Astrocyte (in vitro differentiated cells and primary cell): ENCODE data around the gene ZNF586. TPM values are rescaled to one million over a fixed set of nuclear protein-coding genes. Genes with fewer than 3 reads are reported as not detected.
A peak's percentile ranks its signal among the peaks of the same experiment; 100 is the strongest.

Source experiments
- DNase-seq: peaks from one replicate; pipeline ENCODE4 v3.0.0-alpha.2; 2010; ENCODE audit warnings: low read depth
- FAIRE-seq: peaks from 2 replicates; lab custom pipeline; 2011; peaks lifted over from hg19 to GRCh38; lab: Jason Lieb, UNC
- H2AFZ ChIP-seq: 2 replicates; pipeline ENCODE4 v1.6.0; 2012; ENCODE audit warnings: low read depth, low read length, inconsistent platforms
- H3K27ac ChIP-seq: 2 replicates; pipeline ENCODE4 v1.5.1; 2011; ENCODE audit warnings: low read depth, low read length, inconsistent platforms
- H3K27me3 ChIP-seq: 2 replicates; pipeline ENCODE4 v1.6.0; 2011; ENCODE audit warnings: low read length, inconsistent platforms; ENCODE audit not compliant: insufficient read depth
- H3K36me3 ChIP-seq: 2 replicates; pipeline ENCODE4 v1.5.1; 2011; ENCODE audit warnings: low read length, inconsistent platforms; ENCODE audit not compliant: insufficient read depth
- H3K4me1 ChIP-seq: 2 replicates; pipeline ENCODE4 v1.5.1; 2011; ENCODE audit warnings: low read length, inconsistent platforms; ENCODE audit not compliant: insufficient read depth
- H3K4me2 ChIP-seq: 2 replicates; pipeline ENCODE4 v1.6.0; 2012; ENCODE audit warnings: low read length, inconsistent platforms
- H3K4me3 ChIP-seq: 2 replicates; pipeline ENCODE4 v1.5.1; 2011; ENCODE audit warnings: low read depth, mild to moderate bottlenecking, low read length, inconsistent platforms; ENCODE audit not compliant: insufficient read depth
- H3K79me2 ChIP-seq: 2 replicates; pipeline ENCODE4 v1.6.0; 2012; ENCODE audit warnings: mild to moderate bottlenecking, low read length, inconsistent platforms; ENCODE audit not compliant: insufficient read depth
- H3K9ac ChIP-seq: 2 replicates; pipeline ENCODE4 v1.6.0; 2012; ENCODE audit warnings: mild to moderate bottlenecking, low read length, inconsistent platforms
- H3K9me3 ChIP-seq: 2 replicates; pipeline ENCODE4 v1.5.1; 2012; ENCODE audit warnings: low read depth, mild to moderate bottlenecking, low read length, inconsistent platforms; ENCODE audit not compliant: insufficient read depth
- H4K20me1 ChIP-seq: 2 replicates; pipeline ENCODE4 v1.6.0; 2012; ENCODE audit warnings: low read length, inconsistent platforms; ENCODE audit not compliant: insufficient read depth
- H3K27ac Mint-ChIP-seq: one replicate; pipeline ENCODE4 v1.8.0; 2021; ENCODE audit warnings: mild to moderate bottlenecking, mixed read lengths; ENCODE audit not compliant: unreplicated experiment
- H3K27me3 Mint-ChIP-seq: one replicate; pipeline ENCODE4 v1.8.0; 2021; ENCODE audit warnings: low read depth, mixed read lengths; ENCODE audit not compliant: unreplicated experiment
- H3K36me3 Mint-ChIP-seq: one replicate; pipeline ENCODE4 v1.8.0; 2021; ENCODE audit warnings: low read depth, mixed read lengths; ENCODE audit not compliant: unreplicated experiment
- H3K4me1 Mint-ChIP-seq: one replicate; pipeline ENCODE4 v1.8.0; 2021; ENCODE audit warnings: low read depth, mixed read lengths; ENCODE audit not compliant: unreplicated experiment
- H3K4me3 Mint-ChIP-seq: one replicate; pipeline ENCODE4 v1.8.0; 2021; ENCODE audit warnings: mild to moderate bottlenecking, moderate library complexity, mixed read lengths; ENCODE audit not compliant: unreplicated experiment
- H3K9me3 Mint-ChIP-seq: one replicate; pipeline ENCODE4 v1.8.0; 2021; ENCODE audit warnings: mild to moderate bottlenecking, mixed read lengths; ENCODE audit not compliant: unreplicated experiment
- EZH2 ChIP-seq: IDR thresholded peaks from 2 replicates; pipeline ENCODE4 v1.6.1; 2012; ENCODE audit warnings: mild to moderate bottlenecking, low read length, inconsistent platforms; ENCODE audit not compliant: insufficient read depth
- total RNA-seq: library from RNA; stranded (reverse); gene quantifications from 2 replicates; pipeline ENCODE4 v1.2.1, GENCODE V29; 2021
- TF ChIP-seq, protein P1 (sequence below): IDR thresholded peaks from 2 replicates; pipeline ENCODE4 v1.5.1; 2011; ENCODE audit warnings: low read depth, mild to moderate bottlenecking, inconsistent platforms, low read length, moderate library complexity; ENCODE audit not compliant: insufficient read depth

ZNF586 gene
- total RNA-seq, 1 donor from 2014 or later: 11.5 TPM

DNA sequence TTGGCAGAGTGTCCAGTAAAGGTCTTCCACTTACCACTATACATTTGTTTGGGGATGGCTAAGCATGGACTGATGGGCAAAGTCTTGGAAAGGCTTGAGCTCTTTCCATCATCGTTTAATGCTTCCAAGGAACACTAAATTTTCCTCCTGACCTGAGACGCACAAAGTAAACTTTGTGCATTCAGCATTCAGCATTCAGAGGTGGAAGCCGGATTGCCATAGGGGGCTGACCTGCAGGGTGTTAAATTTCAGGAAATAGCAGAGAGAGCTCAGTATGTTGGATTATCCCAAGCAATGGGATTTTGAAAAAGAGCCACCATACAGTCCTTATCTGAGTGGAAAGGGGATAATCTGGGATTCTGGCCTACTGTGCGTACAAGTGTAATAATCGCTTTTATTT, 31.2 kb downstream of the ZNF586 start:
- Histone ChIP-seq H3K9ac (no peak overlapping the region), H3K4me2 (no peak overlapping the region), H3K4me1 (peaks cover 11% of the 10 kb centered on the region), H3K4me3 (no peak overlapping the region), H3K27me3 (no peaks in the 10 kb centered on the region), H3K9me3 (no peaks in the 10 kb centered on the region), H3K27ac (no peak overlapping the region), H4K20me1 (peaks cover 6% of the 10 kb centered on the region), H2AFZ (no peak overlapping the region), H3K79me2 (peaks cover 33% of the 10 kb centered on the region), H3K36me3 (peaks cover 8% of the 10 kb centered on the region)
- no peak for FAIRE-seq
- H3K4me1 Mint-ChIP-seq: peaks cover 30% of the 10 kb centered on the region
- TF ChIP-seq EZH2: no peak
- TF ChIP-seq, protein P1, sequence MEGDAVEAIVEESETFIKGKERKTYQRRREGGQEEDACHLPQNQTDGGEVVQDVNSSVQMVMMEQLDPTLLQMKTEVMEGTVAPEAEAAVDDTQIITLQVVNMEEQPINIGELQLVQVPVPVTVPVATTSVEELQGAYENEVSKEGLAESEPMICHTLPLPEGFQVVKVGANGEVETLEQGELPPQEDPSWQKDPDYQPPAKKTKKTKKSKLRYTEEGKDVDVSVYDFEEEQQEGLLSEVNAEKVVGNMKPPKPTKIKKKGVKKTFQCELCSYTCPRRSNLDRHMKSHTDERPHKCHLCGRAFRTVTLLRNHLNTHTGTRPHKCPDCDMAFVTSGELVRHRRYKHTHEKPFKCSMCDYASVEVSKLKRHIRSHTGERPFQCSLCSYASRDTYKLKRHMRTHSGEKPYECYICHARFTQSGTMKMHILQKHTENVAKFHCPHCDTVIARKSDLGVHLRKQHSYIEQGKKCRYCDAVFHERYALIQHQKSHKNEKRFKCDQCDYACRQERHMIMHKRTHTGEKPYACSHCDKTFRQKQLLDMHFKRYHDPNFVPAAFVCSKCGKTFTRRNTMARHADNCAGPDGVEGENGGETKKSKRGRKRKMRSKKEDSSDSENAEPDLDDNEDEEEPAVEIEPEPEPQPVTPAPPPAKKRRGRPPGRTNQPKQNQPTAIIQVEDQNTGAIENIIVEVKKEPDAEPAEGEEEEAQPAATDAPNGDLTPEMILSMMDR: no peak
- no peaks in the 10 kb centered on the region for H3K27me3 Mint-ChIP-seq
- H3K9me3 Mint-ChIP-seq: no peaks in the 10 kb centered on the region
- H3K4me3 Mint-ChIP-seq: peak overlapping the region; percentile 16
- DNase-seq: no peak
- peaks cover 14% of the 10 kb centered on the region for H3K36me3 Mint-ChIP-seq
- peak overlapping the region; percentile 20 for H3K27ac Mint-ChIP-seq

DNA sequence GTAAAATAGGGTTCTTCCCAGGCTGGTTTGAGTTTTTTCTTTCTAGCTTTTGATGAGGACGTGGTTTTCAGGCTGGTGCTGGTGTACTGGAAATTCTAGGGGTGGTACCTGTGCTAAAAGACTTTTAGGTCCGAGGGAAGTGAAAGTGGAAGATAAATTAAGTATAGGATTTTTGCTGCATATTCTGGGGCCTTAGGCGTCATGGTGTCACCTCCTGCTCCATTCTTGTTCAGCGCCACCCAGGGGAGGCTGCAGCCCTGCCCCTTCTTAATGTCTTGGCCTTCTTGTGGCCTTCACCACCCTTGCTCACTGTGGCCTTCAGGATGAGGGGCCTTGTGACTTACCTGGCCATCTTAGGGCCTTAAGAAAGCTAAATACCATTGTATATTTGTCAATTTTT, 32.8 kb downstream of the ZNF586 start:
- Mint-ChIP-seq H3K27ac (peak overlapping the region; percentile 36), H3K4me1 (peaks cover 33% of the 10 kb centered on the region), H3K27me3 (no peaks in the 10 kb centered on the region), H3K4me3 (peak overlapping the region; percentile 78), H3K9me3 (no peaks in the 10 kb centered on the region), H3K36me3 (peaks cover 15% of the 10 kb centered on the region)
- H2AFZ ChIP-seq: no peak overlapping the region
- H4K20me1 ChIP-seq: no peaks in the 10 kb centered on the region
- FAIRE-seq: no peak
- peaks cover 27% of the 10 kb centered on the region for H3K79me2 ChIP-seq
- TF ChIP-seq EZH2: no peak
- TF ChIP-seq, protein P1: no peak
- H3K36me3 ChIP-seq: peaks cover 8% of the 10 kb centered on the region
- H3K4me2 ChIP-seq: peak overlapping the region; percentile 34
- no peak overlapping the region for H3K9ac ChIP-seq
- H3K27me3 ChIP-seq: no peaks in the 10 kb centered on the region
- H3K4me3 ChIP-seq: no peak overlapping the region
- DNase-seq: no peak
- H3K9me3 ChIP-seq: no peaks in the 10 kb centered on the region
- peaks cover 11% of the 10 kb centered on the region for H3K4me1 ChIP-seq
- no peak overlapping the region for H3K27ac ChIP-seq

DNA sequence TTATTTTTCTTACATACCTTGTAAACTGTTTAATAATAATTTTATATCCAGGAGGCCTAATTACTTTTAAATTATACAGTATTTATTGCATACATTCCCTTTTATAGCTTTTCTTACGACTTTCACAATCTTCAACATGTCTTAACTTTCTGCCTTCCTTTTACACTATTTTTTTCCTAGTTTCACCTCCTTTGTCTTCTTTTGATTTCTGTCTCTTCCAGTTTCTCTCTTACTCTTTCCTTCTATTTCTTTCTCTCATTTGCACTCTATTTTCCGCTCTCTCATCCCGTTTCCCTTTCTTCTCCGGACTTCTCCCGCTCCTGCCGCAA, 33.8 kb downstream of the ZNF586 start:
- peak overlapping the region; percentile 97 for H3K9ac ChIP-seq
- H3K36me3 ChIP-seq: peaks cover 13% of the 10 kb centered on the region
- Mint-ChIP-seq H3K27me3 (no peaks in the 10 kb centered on the region), H3K4me3 (peak overlapping the region; percentile 91), H3K9me3 (no peaks in the 10 kb centered on the region), H3K4me1 (peaks cover 33% of the 10 kb centered on the region), H3K27ac (peak overlapping the region; percentile 99), H3K36me3 (peaks cover 22% of the 10 kb centered on the region)
- peaks cover 27% of the 10 kb centered on the region for H3K79me2 ChIP-seq
- H3K27ac ChIP-seq: peak overlapping the region; percentile 94
- peak overlapping the region; percentile 96 for H3K4me3 ChIP-seq
- no peaks in the 10 kb centered on the region for H3K9me3 ChIP-seq
- no peak for DNase-seq
- TF ChIP-seq, protein P1: no peak
- TF ChIP-seq EZH2: no peak
- H2AFZ ChIP-seq: no peak overlapping the region
- no peaks in the 10 kb centered on the region for H3K27me3 ChIP-seq
- H4K20me1 ChIP-seq: no peaks in the 10 kb centered on the region
- peak overlapping the region; percentile 99 for H3K4me2 ChIP-seq
- peaks cover 11% of the 10 kb centered on the region for H3K4me1 ChIP-seq
- no peak for FAIRE-seq
